H9 (cell line): Measurements from ENCODE around the gene MN1. TPM values are rescaled to one million over a fixed set of nuclear protein-coding genes. Genes with fewer than 3 reads are reported as not detected.
A peak's percentile ranks its signal among the peaks of the same experiment; 100 is the strongest.

Experiments
- DNase-seq: peaks from one replicate; pipeline ENCODE4 v3.0.0-alpha.2; 2017
- H2AFZ ChIP-seq: one replicate; pipeline ENCODE4 v1.6.1; 2013; ENCODE audit warnings: mild to moderate bottlenecking, low read length, control low read depth, moderate library complexity
- H2AK5ac ChIP-seq: 2 replicates; pipeline ENCODE4 v1.6.1; 2013; ENCODE audit warnings: low read length, control low read depth, mixed read lengths; ENCODE audit not compliant: insufficient read length
- H2BK120ac ChIP-seq: one replicate; pipeline ENCODE4 v1.6.1; 2013; ENCODE audit warnings: low read depth, mild to moderate bottlenecking, low read length, control low read depth, inconsistent platforms; ENCODE audit not compliant: poor library complexity, severe bottlenecking
- H2BK12ac ChIP-seq: 2 replicates; pipeline ENCODE4 v1.6.1; 2013; ENCODE audit warnings: low read length, control low read depth, mixed read lengths, low read depth; ENCODE audit not compliant: insufficient read length
- H2BK15ac ChIP-seq: 2 replicates; pipeline ENCODE4 v1.6.1; 2013; ENCODE audit warnings: low read depth, low read length, control low read depth
- H2BK20ac ChIP-seq: one replicate; pipeline ENCODE4 v1.6.1; 2013; ENCODE audit warnings: low read depth, mild to moderate bottlenecking, low read length, control low read depth, inconsistent platforms; ENCODE audit not compliant: poor library complexity, severe bottlenecking
- H2BK5ac ChIP-seq: 2 replicates; pipeline ENCODE4 v1.6.1; 2013; ENCODE audit warnings: low read length, control low read depth, mixed read lengths; ENCODE audit not compliant: insufficient read length
- H3K14ac ChIP-seq: 2 replicates; pipeline ENCODE4 v1.6.1; 2013; ENCODE audit warnings: low read length, control low read depth; ENCODE audit not compliant: insufficient read depth
- H3K18ac ChIP-seq: 2 replicates; pipeline ENCODE4 v1.6.1; 2013; ENCODE audit warnings: low read depth, mild to moderate bottlenecking, mixed read lengths, low read length, control low read depth; ENCODE audit not compliant: insufficient read length
- H3K23ac ChIP-seq: 2 replicates; pipeline ENCODE4 v1.6.1; 2013; ENCODE audit warnings: low read length, control low read depth, mixed read lengths, low read depth; ENCODE audit not compliant: insufficient read length
- H3K23me2 ChIP-seq: 2 replicates; pipeline ENCODE4 v1.6.1; 2013; ENCODE audit warnings: low read depth, mild to moderate bottlenecking, mixed read lengths, low read length, control low read depth; ENCODE audit not compliant: insufficient read length, poor library complexity, severe bottlenecking
- H3K27ac ChIP-seq: 2 replicates; pipeline ENCODE4 v1.5.1; 2013; ENCODE audit warnings: low read length, control low read depth, mixed read lengths, low read depth; ENCODE audit not compliant: insufficient read length
- H3K27me3 ChIP-seq: 2 replicates; pipeline ENCODE4 v1.6.1; 2013; ENCODE audit warnings: low read length, control low read depth, inconsistent platforms; ENCODE audit not compliant: insufficient read depth
- H3K4ac ChIP-seq: 2 replicates; pipeline ENCODE4 v1.6.1; 2013; ENCODE audit warnings: low read depth, mild to moderate bottlenecking, control low read depth, inconsistent platforms, low read length, moderate library complexity
- H3K4me1 ChIP-seq: 2 replicates; pipeline ENCODE4 v1.6.1; 2013; ENCODE audit warnings: low read length, control low read depth, inconsistent platforms; ENCODE audit not compliant: insufficient read depth
- H3K4me2 ChIP-seq: 2 replicates; pipeline ENCODE4 v1.6.1; 2013; ENCODE audit warnings: low read length, control low read depth, mixed read lengths; ENCODE audit not compliant: insufficient read length, insufficient read depth
- H3K56ac ChIP-seq: 2 replicates; pipeline ENCODE4 v1.6.1; 2013; ENCODE audit warnings: low read depth, mild to moderate bottlenecking, mixed read lengths, low read length, control low read depth; ENCODE audit not compliant: insufficient read length
- H3K79me1 ChIP-seq: 2 replicates; pipeline ENCODE4 v1.6.1; 2013; ENCODE audit warnings: low read depth, mild to moderate bottlenecking, moderate library complexity, low read length, control low read depth, inconsistent platforms; ENCODE audit not compliant: insufficient read depth, poor library complexity, severe bottlenecking
- H3K79me2 ChIP-seq: 2 replicates; pipeline ENCODE4 v1.6.1; 2013; ENCODE audit warnings: low read length, control low read depth, inconsistent platforms; ENCODE audit not compliant: insufficient read depth
- H3K9ac ChIP-seq: 2 replicates; pipeline ENCODE4 v1.6.1; 2013; ENCODE audit warnings: low read length, control low read depth, mixed read lengths; ENCODE audit not compliant: insufficient read length; ENCODE audit errors: extremely low read depth
- H3K9me3 ChIP-seq: one replicate; pipeline ENCODE4 v1.6.1; 2013; ENCODE audit warnings: low read depth, low read length, inconsistent platforms; ENCODE audit not compliant: control insufficient read depth
- H3T11ph ChIP-seq: one replicate; pipeline ENCODE4 v1.6.1; 2013; ENCODE audit warnings: mild to moderate bottlenecking, low read length, control low read depth, inconsistent platforms
- H4K20me1 ChIP-seq: one replicate; pipeline ENCODE4 v1.6.1; 2013; ENCODE audit not compliant: control insufficient read depth, insufficient read length, insufficient read depth
- H4K5ac ChIP-seq: 2 replicates; pipeline ENCODE4 v1.6.1; 2013; ENCODE audit warnings: low read depth, mild to moderate bottlenecking, mixed read lengths, low read length, control low read depth; ENCODE audit not compliant: insufficient read length
- H4K8ac ChIP-seq: replicated peaks from 2 replicates; pipeline ENCODE4 v1.6.1; 2013; ENCODE audit warnings: low read length, control low read depth, mixed read lengths, low read depth; ENCODE audit not compliant: insufficient read length
- H4K91ac ChIP-seq: 2 replicates; pipeline ENCODE4 v1.6.1; 2013; ENCODE audit warnings: low read depth, mild to moderate bottlenecking, moderate library complexity, mixed read lengths, low read length, control low read depth; ENCODE audit not compliant: insufficient read length
- H3K27ac Mint-ChIP-seq, 3 experiments: 2 replicates in 2 of 3; 3 replicates in 1 of 3; pipeline ENCODE4 v1.8.0; 2020 to 2021; ENCODE audit warnings: mixed read lengths in 3 of 3, mild to moderate bottlenecking in 1 of 3, moderate library complexity in 1 of 3
- H3K27me3 Mint-ChIP-seq: 2 replicates; pipeline ENCODE4 v1.8.0; 2021; ENCODE audit warnings: low read depth, mild to moderate bottlenecking, moderate library complexity, mixed read lengths
- H3K36me3 Mint-ChIP-seq, 3 experiments: 2 replicates in 2 of 3; 3 replicates in 1 of 3; pipeline ENCODE4 v1.8.0; 2020 to 2021; ENCODE audit warnings: low read depth in 3 of 3, mixed read lengths in 3 of 3; ENCODE audit not compliant: insufficient read depth in 1 of 3
- H3K4me1 Mint-ChIP-seq, 2 experiments: 2 replicates each; pipeline ENCODE4 v1.8.0; 2020; ENCODE audit warnings: mixed read lengths in 2 of 2
- H3K4me3 Mint-ChIP-seq, 2 experiments: 2 replicates in 1 of 2; 3 replicates in 1 of 2; pipeline ENCODE4 v1.8.0; 2020 to 2021; ENCODE audit warnings: mild to moderate bottlenecking in 2 of 2, mixed read lengths in 2 of 2, moderate library complexity in 1 of 2
- H3K9me3 Mint-ChIP-seq, 2 experiments: 2 replicates in 1 of 2; 3 replicates in 1 of 2; pipeline ENCODE4 v1.8.0; 2020; ENCODE audit warnings: mild to moderate bottlenecking in 2 of 2, mixed read lengths in 2 of 2, moderate library complexity in 1 of 2
- WGBS: extraction: QIAGEN DNeasy Blood & Tissue Kit; methylation state at CpG from one replicate; pipeline ENCODE4 v1.1.7; 2013; ENCODE audit warnings: missing lambda C conversion rate, low lambda C conversion rate, mixed read lengths; ENCODE audit not compliant: insufficient read length; ENCODE audit errors: extremely low coverage; 5-methylcytosine and 5-hydroxymethylcytosine counted together
- total RNA-seq: library from RNA; stranded (reverse); gene quantifications from 2 replicates; pipeline ENCODE4 v1.2.1, GENCODE V29; 2021
- TF ChIP-seq, protein P1 (sequence below): fragments of 200-600 bp; sonication (generic); conservative IDR thresholded peaks from 3 replicates; pipeline ENCODE4 v1.8.0; 2021; ENCODE audit warnings: antibody characterized with exemption, mild to moderate bottlenecking

The MN1 gene
- total RNA-seq, 1 experiment from 2014 or later, result 2.8 TPM

DNA sequence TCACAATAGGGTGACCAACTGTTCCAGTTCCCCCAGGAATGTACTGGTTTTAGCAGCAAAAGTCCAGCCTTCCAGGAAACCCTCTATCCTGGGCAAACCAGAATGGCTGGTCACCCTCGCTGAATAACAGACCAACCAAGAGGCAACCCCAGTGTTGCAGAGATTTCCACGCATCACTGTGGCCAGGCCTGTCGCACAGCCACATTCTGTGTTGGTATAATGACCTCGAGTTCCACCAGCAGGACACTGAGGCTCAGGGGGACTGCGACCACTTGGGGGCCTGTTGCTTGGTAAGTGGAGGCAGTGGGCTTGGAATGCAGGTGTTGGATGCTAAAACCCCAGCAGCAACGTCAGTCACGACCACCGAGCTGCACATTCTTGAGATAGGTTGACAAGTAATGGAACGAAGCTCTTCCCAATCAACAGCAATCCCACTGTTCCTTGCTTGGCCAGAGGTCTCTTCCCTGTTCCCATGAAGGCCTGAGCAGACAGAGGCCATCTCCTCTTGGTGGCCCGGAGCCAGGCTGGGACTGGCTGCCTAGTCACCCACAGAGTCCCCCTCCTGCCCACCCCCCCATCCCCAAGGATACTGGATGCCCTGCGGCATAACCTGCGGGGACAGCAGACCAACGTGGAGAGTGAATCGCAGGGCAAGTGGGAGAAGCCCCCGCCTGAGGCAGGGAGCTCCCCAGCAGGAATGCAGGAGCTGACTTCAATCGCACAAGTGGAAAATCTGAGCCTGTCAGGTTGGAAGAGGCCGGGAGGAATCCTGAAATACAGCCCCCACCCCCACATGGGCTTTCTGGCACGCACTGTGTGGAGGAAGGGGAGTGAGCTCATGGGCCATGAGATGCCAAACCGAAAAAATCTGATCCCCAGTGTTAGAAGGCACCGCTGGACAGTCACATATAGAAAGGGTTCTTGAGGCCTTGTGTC lies 43.4 kb upstream of the MN1 start:
- Histone ChIP-seq H4K5ac (no peak overlapping the region), H2AFZ (no peak overlapping the region), H3K79me2 (no peaks in the 10 kb centered on the region), H3K23me2 (no peaks in the 10 kb centered on the region), H3K27ac (no peak overlapping the region), H2BK5ac (no peak overlapping the region), H2AK5ac (no peak overlapping the region), H3K4me2 (no peak overlapping the region), H3T11ph (no peak overlapping the region), H3K14ac (no peak overlapping the region), H3K9me3 (no peaks in the 10 kb centered on the region), H2BK20ac (no peak overlapping the region), H3K79me1 (no peaks in the 10 kb centered on the region), H2BK12ac (no peak overlapping the region), H3K9ac (no peak overlapping the region), H4K20me1 (no peaks in the 10 kb centered on the region), H3K27me3 (no peaks in the 10 kb centered on the region), H4K91ac (no peak overlapping the region), H2BK120ac (no peak overlapping the region), H4K8ac (no peak overlapping the region), H2BK15ac (no peak overlapping the region), H3K23ac (no peak overlapping the region), H3K56ac (no peak overlapping the region), H3K18ac (no peak overlapping the region), H3K4ac (no peak overlapping the region), H3K4me1 (peaks cover 7% of the 10 kb centered on the region)
- TF ChIP-seq, protein P1, sequence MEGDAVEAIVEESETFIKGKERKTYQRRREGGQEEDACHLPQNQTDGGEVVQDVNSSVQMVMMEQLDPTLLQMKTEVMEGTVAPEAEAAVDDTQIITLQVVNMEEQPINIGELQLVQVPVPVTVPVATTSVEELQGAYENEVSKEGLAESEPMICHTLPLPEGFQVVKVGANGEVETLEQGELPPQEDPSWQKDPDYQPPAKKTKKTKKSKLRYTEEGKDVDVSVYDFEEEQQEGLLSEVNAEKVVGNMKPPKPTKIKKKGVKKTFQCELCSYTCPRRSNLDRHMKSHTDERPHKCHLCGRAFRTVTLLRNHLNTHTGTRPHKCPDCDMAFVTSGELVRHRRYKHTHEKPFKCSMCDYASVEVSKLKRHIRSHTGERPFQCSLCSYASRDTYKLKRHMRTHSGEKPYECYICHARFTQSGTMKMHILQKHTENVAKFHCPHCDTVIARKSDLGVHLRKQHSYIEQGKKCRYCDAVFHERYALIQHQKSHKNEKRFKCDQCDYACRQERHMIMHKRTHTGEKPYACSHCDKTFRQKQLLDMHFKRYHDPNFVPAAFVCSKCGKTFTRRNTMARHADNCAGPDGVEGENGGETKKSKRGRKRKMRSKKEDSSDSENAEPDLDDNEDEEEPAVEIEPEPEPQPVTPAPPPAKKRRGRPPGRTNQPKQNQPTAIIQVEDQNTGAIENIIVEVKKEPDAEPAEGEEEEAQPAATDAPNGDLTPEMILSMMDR, result no peak
- peak overlapping the region in 1 of 2 experiments; percentile 43; a peak in 1 of 5 replicates for H3K4me3 Mint-ChIP-seq
- H3K27me3 Mint-ChIP-seq, result no peaks in the 10 kb centered on the region
- H3K4me1 Mint-ChIP-seq, result peaks cover 20 to 28% of the 10 kb centered on the region in 2 experiments
- H3K27ac Mint-ChIP-seq, result peak overlapping the region; percentile 53 to 92 (median 91); a peak in 5 of 7 replicates
- H3K9me3 Mint-ChIP-seq, result no peaks in the 10 kb centered on the region
- WGBS, result no CpG with 5 or more reads among the region's 20 CpGs
- H3K36me3 Mint-ChIP-seq, result peaks cover 6 to 13% (median 9%) of the 10 kb centered on the region in 3 experiments; a peak in 6 of 7 replicates
- no peak for DNase-seq
